HG03060 (cell line): Measurements from ENCODE around the gene ALDH8A1.
"Not testable (repeated sequence)": the region's sequence is repeated elsewhere in the genome, so short reads cannot be mapped to it uniquely, and the experiment has no call there.

Experiments
- ATAC-seq: cut with Tn5 transposase; IDR thresholded peaks from one replicate; pipeline ENCODE4 v1.9.1; 2021; ENCODE audit warnings: low read depth, moderate number of reproducible peaks; ENCODE audit not compliant: unreplicated experiment

Gene ALDH8A1

DNA sequence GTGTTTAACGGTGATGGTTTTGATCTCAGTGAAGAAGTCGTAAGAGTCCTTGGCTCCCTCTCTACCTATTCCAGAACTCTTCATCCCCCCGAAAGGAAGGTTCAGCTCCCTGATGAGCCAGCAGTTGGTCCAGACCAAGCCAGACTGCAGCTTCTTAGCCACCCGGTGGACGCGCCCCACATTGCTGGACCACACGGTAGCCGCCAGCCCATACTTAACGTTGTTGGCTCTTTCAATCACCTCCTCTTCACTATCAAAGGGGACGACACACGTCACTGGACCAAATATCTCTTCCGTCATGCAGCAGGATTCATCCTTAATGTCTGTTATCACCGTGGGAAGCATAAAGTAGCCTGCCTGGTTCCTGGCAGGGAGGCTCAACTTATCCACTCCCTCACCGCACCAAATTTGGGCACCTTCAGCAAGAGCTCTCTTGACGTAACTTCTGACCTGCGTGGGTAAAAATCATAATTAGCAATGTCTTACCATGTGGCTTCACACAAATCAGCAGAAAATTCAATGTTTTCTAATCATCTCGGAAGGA lies 31.4 kb downstream of the ALDH8A1 start:
- no peak for ATAC-seq

DNA sequence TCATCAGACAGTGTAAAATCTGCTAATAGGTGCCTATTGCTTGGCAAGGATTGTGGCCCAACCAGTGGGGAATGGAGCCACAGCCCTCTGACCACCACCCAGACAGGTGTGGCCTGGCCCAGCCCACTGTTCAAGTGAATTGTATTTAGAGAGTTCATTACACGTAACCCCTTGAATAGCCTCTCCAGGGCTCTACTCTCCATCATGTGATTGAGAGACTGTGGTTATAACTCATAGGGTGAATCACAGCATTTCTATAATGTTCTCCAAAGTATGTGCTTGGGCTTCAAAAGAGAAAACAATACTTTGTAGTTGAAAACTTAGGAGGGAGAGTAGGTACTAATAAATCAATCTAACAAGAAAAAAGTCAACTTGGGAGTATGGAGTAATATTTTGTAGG lies 38.4 kb downstream of the ALDH8A1 start:
- no peak for ATAC-seq

DNA sequence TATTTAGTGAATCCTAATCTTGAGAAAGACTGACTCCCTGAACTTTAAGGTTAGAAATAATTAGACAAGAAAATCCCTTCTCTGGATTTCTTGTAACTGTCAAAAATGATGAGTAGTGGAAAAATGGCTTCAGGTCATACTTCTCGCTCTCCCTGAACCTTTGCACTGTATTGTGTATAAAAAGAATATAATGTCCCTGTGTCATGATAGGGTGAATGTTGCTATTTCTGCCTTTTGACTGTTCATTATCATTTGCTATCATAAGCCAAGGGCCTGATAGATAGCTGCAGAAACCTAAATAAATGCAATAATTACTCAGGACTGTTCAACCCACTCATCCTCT lies 39.3 kb downstream of the ALDH8A1 start:
- ATAC-seq = no peak

DNA sequence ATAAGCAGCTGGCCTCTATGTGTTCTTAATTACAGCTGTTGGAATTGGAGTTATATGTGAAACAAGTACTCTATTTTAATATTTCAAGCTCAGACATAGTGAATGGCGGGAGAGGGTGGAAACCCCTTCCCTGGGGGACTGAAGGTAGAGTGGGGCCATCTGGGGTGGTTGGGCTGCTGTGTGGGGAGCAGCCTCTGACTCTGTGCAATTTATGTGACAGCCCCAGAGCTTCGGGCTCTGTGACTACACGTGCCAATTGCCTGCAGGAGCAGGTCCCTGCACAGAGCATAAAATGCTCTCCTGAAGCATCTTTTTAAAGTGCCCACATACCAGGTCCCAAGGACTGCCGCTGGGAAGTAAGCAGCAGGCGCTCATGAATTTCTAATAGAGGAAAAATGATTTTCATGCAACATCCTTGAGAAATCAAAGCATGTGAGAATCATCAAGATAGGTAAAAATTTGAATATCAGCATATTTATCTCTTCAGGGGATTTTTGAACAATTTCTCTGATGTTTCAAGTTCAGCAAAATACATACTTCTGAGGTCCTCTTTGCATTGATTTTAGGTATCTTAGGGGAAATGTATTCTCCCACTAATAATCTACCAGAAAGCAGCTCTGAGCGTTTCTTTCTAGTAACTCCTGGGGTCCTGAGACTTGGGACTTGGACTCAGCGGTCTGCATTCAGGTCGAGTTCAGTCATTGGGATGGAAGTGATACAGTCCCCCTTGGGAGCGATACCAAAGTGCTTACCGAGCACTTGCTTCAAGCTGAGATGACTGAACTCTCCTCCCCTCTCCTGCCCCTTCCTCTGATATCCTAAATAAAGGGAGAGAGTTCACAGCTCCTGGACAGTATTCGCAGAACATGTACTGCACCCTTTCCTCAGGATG lies 40.0 kb downstream of the ALDH8A1 start:
- no peak for ATAC-seq

DNA sequence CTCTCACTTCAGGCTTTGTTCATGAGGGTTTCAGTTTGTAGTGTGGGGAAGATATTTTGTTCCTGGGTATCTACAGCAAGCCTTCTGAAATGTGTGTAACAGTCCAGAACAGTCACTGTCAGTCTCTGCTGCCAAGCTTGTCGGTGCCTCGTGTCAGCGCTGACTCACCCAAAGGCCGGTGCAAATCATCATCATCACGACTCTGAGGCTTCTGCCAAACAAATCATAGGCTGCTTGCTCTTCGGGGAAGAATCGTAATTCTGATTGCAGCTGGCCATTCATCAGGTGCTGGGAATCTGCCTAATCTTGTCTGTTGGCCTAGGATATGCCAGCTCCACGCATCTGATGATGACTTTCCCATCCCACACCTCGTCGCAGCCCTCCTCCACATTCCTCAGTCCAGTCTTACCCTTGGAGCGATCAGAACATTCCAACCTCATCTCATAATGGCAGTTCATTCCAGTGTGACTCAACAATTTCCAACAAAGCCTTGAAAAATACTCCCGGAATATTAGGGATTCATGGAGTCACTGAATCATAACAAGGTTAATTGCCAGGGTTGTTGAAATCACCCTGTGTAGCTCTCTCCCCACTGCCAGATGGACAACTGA lies 40.9 kb downstream of the ALDH8A1 start:
- ATAC-seq = no peak

DNA sequence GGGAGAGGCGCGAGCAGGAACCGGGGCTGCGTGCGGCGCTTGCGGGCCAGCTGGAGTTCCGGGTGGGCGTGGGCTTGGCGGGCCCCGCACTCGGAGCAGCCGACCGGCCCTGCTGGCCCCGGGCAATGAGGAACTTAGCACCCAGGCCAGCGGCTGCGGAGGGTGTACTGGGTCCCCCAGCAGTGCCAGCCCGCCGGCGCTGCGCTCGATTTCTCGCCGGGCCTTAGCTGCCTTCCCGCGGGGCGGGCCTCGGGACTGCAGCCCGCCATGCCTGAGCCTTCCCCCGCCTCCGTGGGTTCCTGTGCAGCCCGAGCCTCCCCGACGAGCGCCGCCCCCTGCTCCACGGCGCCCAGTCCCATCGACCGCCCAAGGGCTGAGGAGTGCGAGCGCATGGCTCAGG lies 45.2 kb downstream of the ALDH8A1 start:
- ATAC-seq = not testable (repeated sequence)

DNA sequence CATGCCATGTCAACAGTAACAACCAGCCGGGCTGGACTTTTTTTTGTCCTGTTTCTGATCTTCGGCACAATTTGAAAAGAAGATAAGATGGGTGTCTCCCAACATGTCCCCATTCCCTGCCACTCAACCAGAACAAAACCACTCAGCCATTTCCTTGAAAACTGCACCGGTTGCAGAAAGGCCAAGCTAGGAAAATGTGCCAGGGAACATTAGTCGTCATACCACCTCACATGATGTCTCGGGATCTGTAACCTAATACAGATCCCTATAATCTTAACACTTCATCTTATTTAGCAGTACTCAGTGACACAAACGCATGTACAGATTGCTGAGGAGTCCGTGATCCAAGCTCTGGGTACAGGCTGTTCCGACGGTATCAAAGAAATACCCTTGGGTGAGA lies 46.5 kb downstream of the ALDH8A1 start:
- no peak for ATAC-seq

DNA sequence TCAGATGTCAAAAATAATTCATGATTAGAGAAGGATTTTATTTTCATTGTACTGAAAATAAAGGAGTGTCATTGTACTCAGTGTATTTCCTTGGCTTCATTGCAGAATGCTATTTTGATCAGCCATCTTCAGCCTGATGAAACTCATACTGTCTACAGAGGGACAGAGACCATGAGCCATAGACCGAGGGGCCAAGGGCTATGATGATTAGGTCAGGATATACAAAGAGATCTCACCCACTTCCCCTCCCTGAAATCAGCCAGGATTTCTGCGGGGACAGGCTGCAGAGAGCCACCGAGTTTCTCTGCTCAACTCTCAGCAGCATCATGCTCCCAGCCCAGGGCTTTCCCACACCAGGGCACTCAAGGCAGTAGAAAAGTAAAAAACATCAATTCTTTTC lies 47.0 kb downstream of the ALDH8A1 start:
- ATAC-seq = no peak

DNA sequence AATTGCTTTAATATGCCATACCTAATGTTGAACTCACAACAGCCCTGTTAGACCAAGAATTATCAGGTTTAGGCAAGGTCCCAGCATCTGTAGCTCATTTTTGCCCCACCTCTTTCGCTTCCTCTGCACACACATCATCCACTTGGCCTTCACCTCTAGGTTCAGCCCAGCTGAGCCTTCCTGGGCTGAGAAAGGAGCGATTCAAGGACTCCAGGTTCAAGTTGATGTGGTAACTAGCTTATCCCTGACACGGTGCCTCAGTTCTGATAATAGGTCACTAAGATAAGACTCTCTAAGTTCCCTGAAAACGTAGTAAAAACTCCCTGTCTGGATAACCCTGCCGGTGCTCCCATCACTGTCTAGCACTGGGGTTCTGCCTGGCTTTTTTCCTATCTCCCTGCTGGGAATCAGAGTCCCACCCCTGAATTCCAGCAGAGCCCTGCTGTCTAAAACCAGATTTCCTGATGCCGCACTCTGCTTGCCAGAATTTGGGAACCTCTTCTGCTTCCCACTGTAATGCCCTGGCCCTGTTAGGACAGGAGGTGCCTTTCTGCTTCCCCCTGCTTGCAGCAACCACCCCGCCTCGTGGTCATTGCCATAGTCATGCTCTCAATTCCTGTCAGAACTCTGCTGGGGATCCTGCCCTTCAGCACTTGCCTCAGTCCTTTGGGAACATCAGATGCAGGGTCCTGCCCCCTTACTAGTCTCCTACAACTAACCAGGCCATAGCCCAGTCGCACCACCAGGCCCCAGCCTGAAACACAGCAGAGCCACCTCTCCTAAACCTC lies 47.6 kb downstream of the ALDH8A1 start:
- no peak for ATAC-seq

DNA sequence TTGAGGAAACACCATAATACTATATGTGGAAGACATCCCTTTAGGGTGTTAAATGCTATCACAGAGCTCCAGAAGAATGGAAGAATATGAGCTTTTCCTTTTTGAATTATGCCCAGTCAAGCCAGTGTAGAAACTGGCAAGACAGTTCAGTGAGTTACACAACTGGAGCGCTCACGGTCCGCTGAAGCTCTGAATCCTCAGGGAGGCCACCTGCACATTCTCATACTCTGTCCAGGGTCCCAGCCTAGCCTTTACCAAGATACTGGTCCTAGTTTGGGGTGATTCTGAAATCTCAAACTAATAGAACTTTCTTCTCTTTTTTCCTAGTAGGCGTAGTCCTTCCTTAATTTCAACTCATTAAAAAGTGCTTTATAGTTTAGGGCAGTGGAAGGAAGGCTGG lies 51.3 kb downstream of the ALDH8A1 start:
- ATAC-seq = no peak

DNA sequence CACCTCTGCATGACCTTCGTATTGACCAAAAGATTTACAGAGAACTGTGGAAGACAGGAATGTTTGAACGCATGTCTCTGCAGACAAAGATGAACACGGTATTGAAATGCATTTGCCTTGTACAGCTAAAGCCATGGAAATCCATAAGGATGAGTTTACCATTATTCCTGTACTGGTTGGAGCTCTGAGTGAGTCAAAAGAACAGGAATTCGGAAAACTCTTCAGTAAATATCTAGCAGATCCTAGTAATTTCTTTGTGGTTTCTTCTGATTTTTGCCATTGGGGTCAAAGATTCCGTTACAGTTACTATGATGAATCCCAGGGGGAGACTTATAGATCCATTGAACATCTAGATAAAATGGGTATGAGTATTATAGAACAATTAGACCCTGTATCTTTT lies 51.7 kb downstream of the ALDH8A1 start:
- not testable (repeated sequence) for ATAC-seq

DNA sequence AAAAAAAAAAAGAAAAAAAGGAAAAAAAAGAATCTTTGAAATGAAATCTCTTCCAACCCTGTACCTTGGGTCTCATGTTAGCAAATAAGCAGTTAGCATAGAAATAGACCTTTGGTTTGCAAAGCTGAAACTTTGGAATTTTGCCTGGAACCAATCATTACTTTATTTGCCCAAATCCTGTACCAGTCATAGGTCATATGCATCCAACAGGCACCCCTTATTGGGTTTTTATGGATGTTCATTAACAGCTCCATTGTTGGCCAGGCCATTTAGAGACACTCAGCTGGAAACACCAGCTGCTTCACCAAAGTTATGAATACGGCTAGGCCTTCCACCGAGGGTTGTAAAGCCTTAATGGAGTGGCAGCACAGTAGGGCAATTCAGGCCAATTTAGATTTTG lies 53.0 kb downstream of the ALDH8A1 start:
- no peak for ATAC-seq

DNA sequence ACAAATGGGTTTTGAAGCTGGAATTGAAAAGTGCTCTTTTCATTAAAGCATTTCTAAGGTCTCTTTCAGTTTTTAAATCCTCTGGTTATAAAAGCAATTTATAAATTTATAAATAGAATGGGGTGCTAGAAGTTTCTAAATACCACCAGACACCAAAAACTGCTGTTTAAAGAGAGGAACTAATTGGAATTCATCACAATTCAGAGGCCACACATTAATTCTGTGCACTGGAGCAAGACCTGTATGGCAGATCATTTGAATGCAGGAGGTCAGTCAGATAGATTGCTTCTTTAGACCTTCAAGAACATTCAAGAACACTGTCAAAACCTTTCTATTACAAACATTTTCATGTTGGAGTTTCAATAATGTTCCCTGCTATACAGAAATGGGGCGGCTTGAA lies 55.1 kb downstream of the ALDH8A1 start:
- ATAC-seq = no peak

DNA sequence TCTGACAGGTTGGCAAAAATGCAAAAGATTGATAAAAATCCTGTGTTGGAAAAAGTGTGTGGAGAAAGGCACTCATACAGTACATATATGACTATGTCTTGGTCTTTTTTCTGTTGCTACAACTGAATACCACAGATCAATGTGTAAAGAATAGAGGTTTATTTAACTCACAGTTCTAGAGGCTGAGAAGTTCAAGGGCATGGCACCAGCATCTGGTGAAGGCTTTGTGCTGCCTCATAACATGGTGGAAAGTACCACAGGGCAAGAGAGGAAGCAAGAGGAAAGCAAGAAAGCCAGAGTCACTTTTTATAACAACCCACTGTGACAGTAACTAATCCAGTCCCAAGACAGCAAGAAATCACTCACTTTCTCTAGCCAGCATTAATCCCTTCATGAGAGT lies 57.5 kb downstream of the ALDH8A1 start:
- no peak for ATAC-seq

DNA sequence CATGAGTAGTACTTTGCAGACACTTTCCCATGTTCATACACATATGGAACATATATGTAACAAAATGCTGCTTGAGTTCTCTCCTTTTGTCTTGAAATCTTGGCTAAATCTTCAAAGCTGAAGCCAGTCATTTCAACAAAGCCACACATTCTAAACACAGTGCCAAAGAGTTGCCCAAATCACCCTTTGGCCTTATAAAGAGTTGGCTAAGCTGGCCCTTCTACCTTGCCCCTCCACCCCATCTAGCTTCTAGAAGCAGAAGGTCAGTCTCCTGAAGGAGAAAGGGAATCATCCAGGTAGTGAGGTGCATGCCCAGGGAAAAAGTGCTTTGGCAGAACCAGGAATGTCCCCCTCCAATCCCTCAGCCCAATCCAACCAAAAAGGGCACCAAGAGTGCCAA lies 58.3 kb downstream of the ALDH8A1 start:
- no peak for ATAC-seq

DNA sequence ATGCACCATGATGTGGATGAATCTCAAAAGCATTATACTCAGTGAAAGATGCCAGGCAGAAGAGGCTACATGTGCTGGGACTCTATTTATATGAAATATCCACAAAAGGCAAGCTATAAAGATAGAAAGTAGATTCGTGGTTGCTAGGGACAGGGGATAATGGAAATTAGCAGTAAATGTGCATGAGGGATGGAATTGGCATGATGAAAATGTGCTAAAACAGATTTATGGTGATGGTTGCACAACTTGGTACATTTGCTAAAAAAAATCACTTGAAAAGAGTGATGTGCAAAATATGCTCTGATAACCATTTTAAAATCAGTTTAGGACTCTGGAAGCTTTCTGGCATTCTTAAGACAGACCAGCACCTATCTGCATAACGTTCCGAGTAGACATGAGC lies 61.6 kb downstream of the ALDH8A1 start:
- no peak for ATAC-seq

DNA sequence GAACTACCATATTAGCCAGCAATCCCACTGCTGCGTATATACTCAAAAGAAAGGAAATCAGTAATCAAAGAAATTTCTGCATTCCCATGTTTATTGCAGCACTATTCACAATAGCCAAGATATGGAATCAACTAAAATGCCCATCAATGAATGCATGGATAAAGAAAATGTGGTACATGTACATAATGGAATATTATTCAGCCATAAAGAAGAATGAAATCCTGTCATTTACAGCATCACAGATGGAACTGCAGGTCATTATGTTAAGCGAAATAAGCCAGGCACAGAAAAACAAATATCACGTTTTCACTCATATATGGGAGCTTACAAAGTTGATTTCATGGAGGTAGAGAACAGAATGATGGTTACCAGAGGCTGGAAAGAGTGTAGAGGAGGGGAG lies 65.1 kb downstream of the ALDH8A1 start:
- ATAC-seq = no peak

DNA sequence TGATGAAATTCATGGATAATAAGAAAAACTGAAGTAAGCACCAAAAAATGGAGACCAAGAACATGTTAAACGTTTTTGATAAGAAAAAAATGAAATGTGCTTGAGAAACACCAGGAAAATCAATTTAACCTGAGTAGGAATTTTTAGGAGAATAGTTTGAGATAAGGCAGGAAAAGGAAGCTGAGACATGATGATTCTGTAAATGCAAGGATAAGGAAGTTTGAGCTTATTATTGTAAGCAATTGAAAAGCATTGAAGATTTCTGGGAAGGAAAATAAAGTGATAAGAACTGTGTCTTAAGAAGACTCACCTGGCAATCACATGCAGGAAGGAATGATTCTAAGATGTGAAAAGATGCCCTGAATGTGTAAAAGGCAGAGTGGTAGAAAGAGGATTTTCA lies 66.6 kb downstream of the ALDH8A1 start:
- no peak for ATAC-seq

DNA sequence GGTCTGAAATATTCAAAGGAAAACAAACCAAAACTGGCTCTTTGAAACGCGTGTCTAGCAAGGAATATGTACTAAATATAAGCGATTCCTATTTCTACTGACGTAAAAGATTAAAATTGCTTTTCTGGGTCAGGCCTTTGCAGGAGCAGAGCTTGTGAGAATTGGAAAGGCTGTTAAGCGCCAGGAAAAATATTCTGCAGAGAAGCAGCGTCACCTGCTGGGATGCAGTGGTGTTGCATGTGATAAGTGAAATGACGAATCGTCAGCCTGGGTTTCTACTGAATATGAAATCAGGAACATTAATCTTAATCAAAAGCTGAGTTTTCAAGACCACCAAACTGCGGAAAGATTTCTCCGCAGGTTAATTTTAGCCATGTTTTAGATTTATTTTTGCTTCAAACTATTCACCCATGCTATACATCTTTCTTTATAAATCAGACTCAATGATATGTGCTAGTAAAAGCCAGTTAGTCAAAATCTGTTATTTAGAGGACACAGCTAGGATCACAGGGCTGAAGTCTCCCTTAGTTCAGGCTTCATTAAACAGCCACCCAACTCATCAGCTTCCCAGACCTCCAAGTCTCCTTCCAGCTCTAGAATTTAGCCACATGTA lies 67.4 kb downstream of the ALDH8A1 start:
- no peak for ATAC-seq

DNA sequence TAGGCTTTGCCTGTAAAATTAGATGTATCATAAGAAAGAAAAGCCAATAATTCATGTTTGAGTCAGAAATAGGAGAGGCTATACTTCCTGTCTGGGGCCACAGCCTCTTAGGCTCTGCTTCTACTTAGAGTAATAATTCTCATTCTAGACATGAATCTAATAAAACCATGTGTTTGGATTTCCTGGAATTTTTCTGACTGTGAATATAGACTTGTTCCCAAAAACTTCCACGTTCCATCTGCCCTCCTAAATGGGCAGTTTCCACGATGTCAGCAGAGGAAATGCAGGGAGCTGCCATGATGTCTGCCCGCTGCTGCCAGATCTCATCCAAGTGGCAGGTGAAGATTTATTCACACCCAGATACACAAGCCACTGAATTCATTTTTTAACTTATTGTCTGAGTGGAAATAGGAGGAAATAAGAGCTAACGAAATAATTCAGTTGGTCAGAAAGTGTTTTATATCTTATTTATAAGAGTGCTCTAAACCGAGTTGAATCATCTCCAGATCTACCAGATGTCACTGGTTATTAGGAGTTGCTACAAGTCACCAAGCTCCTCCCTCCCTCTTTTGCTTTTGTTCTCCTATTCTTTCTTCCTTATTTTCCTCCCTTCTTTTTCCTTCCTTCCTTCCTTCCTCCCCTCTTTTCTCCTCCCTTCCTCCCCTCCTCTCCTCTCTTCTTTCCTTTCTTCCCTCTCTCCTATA lies 69.3 kb downstream of the ALDH8A1 start:
- ATAC-seq = no peak
